Measurements from ENCODE around the gene FAM107B.

FAM107B gene

DNA sequence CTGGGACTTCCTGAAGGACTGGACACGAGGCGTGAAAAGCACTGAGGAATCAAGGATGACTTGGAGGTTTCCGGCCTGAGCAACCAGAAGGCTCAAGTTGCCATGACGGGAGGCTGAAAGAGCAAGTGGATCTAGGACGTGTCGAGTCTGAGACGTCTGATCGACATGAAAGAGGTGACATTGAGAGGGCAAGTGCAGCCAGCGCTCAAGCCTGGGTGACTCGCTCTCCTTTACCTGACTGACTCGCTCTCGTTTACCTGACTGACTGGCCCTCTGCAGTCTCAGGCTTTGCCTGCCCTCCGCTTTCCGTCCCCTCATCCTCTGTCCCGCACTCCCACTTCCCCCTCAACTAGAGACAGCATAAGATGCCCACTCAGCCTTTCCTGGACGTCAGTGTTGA lies 241.4 kb downstream of the FAM107B start:
- TF ChIP-seq TAF1 (IDR thresholded peaks at IDR 0.05; ENCODE audit: borderline replicate concordance, insufficient read depth, low read length) (no peak), FOXP2 (optimal IDR thresholded peaks at IDR 0.05; ENCODE audit: borderline replicate concordance, extremely low read depth, extremely low read length, insufficient read depth) (no peak), POLR2AphosphoS5 (IDR thresholded peaks at IDR 0.05; ENCODE audit: low read depth, low read length) (no peak), SIN3A (IDR thresholded peaks at IDR 0.05; ENCODE audit: borderline replicate concordance, insufficient read depth, low read length) (no peak)
- TF ChIP-seq, protein P1, sequence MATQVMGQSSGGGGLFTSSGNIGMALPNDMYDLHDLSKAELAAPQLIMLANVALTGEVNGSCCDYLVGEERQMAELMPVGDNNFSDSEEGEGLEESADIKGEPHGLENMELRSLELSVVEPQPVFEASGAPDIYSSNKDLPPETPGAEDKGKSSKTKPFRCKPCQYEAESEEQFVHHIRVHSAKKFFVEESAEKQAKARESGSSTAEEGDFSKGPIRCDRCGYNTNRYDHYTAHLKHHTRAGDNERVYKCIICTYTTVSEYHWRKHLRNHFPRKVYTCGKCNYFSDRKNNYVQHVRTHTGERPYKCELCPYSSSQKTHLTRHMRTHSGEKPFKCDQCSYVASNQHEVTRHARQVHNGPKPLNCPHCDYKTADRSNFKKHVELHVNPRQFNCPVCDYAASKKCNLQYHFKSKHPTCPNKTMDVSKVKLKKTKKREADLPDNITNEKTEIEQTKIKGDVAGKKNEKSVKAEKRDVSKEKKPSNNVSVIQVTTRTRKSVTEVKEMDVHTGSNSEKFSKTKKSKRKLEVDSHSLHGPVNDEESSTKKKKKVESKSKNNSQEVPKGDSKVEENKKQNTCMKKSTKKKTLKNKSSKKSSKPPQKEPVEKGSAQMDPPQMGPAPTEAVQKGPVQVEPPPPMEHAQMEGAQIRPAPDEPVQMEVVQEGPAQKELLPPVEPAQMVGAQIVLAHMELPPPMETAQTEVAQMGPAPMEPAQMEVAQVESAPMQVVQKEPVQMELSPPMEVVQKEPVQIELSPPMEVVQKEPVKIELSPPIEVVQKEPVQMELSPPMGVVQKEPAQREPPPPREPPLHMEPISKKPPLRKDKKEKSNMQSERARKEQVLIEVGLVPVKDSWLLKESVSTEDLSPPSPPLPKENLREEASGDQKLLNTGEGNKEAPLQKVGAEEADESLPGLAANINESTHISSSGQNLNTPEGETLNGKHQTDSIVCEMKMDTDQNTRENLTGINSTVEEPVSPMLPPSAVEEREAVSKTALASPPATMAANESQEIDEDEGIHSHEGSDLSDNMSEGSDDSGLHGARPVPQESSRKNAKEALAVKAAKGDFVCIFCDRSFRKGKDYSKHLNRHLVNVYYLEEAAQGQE (IDR thresholded peaks at IDR 0.05; ENCODE audit: insufficient read depth in 1 of 2, low read depth in 2 of 2, low read length in 2 of 2), result no peak

DNA sequence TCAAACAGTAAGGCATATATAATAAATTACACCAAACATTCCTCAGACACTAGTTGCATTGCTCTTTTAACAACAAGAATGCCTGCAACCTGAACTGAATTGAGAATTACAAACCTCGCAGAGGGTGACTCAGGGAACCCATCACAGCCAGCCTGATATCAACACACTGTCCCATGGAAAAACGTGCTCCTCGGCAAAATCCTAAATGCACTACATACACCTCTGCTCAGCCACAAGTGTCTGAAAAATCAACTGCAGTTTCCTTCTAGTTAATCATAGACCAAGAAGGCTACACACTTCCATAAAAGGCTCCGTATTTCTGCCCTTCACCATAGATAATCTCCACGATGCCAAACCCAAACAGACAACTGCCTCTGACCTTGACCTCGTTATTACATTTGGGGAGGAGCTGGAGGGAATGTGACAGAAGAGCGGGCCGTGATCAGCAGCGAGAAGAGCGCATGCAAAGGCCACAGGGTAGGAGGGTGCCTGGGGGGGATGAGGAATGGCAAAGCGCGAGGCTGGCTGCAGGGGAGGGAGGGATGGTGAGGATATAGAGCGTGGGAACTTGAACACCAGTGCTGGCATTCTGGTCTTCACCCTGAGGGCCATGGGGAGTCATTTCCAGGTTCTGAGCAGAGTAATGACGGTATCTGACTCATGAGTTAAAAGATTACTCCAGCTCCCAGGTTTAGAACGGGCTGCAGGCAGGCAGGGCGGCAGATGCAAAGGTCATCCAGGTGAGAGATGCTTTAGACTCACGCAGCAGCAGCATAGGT lies 242.0 kb downstream of the FAM107B start:
- no peak for TF ChIP-seq POLR2AphosphoS5 (IDR thresholded peaks at IDR 0.05; ENCODE audit: low read depth, low read length)
- TF ChIP-seq SIN3A (IDR thresholded peaks at IDR 0.05; ENCODE audit: borderline replicate concordance, insufficient read depth, low read length), result no peak
- TF ChIP-seq TAF1 (IDR thresholded peaks at IDR 0.05; ENCODE audit: borderline replicate concordance, insufficient read depth, low read length), result no peak
- TF ChIP-seq FOXP2 (optimal IDR thresholded peaks at IDR 0.05; ENCODE audit: borderline replicate concordance, extremely low read depth, extremely low read length, insufficient read depth), result no peak
- TF ChIP-seq, protein P1 (IDR thresholded peaks at IDR 0.05; ENCODE audit: insufficient read depth in 1 of 2, low read depth in 2 of 2, low read length in 2 of 2), result no peak

DNA sequence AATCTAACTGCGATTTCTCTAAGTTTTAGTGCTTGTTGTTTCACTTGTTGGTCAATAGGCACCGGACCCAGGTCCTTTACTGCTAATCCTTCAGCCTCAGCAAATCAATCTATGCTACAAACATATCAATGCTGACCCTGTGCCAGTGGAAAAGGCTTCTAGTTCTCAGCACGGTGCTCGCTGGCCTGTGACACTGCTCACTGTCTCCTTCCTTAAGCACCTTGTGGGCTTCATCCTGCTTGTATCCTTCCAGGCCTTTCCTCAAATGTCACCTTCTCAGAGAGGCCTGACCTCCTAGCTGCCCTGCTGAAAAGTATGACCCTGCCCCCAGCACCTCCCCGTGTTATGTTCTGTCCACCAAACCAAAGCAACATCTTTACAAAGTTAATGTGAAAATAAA lies 242.7 kb downstream of the FAM107B start:
- TF ChIP-seq FOXP2 (optimal IDR thresholded peaks at IDR 0.05; ENCODE audit: borderline replicate concordance, extremely low read depth, extremely low read length, insufficient read depth) (no peak), TAF1 (IDR thresholded peaks at IDR 0.05; ENCODE audit: borderline replicate concordance, insufficient read depth, low read length) (no peak), POLR2AphosphoS5 (IDR thresholded peaks at IDR 0.05; ENCODE audit: low read depth, low read length) (no peak)

DNA sequence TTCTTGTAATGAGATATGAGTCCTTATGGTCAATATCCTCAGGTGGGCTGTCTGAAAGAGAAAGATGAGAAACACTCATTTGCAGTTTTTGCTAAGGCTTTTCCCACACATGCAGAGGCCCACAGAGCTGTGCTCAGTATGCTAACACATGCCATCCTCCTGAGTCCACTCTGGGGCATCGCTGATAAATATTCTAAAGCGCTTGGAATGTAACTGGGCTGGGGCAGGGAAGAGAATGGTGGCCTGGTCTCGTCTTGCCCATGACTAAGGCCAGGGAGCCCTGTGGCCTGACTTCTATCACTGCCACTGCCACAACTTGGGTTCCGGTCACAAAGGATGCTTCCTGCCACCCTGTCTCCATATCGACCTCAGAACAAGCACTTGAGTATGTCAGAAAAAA lies 244.2 kb downstream of the FAM107B start:
- TF ChIP-seq, protein P1 (IDR thresholded peaks at IDR 0.05; ENCODE audit: insufficient read depth in 1 of 2, low read depth in 2 of 2, low read length in 2 of 2), result no peak
- TF ChIP-seq POLR2AphosphoS5 (IDR thresholded peaks at IDR 0.05; ENCODE audit: low read depth, low read length), result no peak
- no peak for TF ChIP-seq FOXP2 (optimal IDR thresholded peaks at IDR 0.05; ENCODE audit: borderline replicate concordance, extremely low read depth, extremely low read length, insufficient read depth)
- no peak for TF ChIP-seq SIN3A (IDR thresholded peaks at IDR 0.05; ENCODE audit: borderline replicate concordance, insufficient read depth, low read length)
- TF ChIP-seq TAF1 (IDR thresholded peaks at IDR 0.05; ENCODE audit: borderline replicate concordance, insufficient read depth, low read length), result no peak

DNA sequence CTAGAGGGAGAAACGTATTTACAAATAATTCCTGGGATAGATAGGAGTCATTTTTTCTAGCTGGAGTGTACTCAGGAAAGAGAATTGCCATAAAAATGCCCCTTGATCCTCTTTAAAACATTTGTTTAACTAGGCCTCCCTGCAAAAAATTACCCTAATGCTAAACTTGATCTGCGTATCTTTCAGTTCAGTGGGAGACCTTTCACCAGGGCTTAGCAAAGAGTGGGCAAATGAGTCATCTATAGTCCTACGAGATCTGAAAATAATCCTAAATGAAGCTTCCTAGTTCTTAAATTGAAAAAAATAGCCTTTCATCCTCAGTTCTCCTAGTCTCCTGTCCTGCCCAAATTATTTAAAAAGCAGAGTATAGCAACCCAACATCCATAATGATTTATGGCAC lies 245.3 kb downstream of the FAM107B start:
- TF ChIP-seq POLR2AphosphoS5 (IDR thresholded peaks at IDR 0.05; ENCODE audit: low read depth, low read length) (no peak), SIN3A (IDR thresholded peaks at IDR 0.05; ENCODE audit: borderline replicate concordance, insufficient read depth, low read length) (no peak), TAF1 (IDR thresholded peaks at IDR 0.05; ENCODE audit: borderline replicate concordance, insufficient read depth, low read length) (no peak), FOXP2 (optimal IDR thresholded peaks at IDR 0.05; ENCODE audit: borderline replicate concordance, extremely low read depth, extremely low read length, insufficient read depth) (no peak)
- TF ChIP-seq, protein P1 (IDR thresholded peaks at IDR 0.05; ENCODE audit: insufficient read depth in 1 of 2, low read depth in 2 of 2, low read length in 2 of 2), result no peak

Measured in PFSK-1 (cell line).